Skeletal muscle cell (primary cell): ENCODE measurements around the gene CNKSR1.

ENCODE experiments used
- DNase-seq: peaks from one replicate; pipeline ENCODE4 v3.0.0-alpha.2; 2010; ENCODE audit warnings: low read depth
- H3K4me3 ChIP-seq: 2 replicates; pipeline ENCODE4 v1.5.1; 2011; ENCODE audit warnings: low read depth, mild to moderate bottlenecking, control low read depth, low read length, moderate library complexity

The CNKSR1 gene, protein sequence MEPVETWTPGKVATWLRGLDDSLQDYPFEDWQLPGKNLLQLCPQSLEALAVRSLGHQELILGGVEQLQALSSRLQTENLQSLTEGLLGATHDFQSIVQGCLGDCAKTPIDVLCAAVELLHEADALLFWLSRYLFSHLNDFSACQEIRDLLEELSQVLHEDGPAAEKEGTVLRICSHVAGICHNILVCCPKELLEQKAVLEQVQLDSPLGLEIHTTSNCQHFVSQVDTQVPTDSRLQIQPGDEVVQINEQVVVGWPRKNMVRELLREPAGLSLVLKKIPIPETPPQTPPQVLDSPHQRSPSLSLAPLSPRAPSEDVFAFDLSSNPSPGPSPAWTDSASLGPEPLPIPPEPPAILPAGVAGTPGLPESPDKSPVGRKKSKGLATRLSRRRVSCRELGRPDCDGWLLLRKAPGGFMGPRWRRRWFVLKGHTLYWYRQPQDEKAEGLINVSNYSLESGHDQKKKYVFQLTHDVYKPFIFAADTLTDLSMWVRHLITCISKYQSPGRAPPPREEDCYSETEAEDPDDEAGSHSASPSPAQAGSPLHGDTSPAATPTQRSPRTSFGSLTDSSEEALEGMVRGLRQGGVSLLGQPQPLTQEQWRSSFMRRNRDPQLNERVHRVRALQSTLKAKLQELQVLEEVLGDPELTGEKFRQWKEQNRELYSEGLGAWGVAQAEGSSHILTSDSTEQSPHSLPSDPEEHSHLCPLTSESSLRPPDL

DNA sequence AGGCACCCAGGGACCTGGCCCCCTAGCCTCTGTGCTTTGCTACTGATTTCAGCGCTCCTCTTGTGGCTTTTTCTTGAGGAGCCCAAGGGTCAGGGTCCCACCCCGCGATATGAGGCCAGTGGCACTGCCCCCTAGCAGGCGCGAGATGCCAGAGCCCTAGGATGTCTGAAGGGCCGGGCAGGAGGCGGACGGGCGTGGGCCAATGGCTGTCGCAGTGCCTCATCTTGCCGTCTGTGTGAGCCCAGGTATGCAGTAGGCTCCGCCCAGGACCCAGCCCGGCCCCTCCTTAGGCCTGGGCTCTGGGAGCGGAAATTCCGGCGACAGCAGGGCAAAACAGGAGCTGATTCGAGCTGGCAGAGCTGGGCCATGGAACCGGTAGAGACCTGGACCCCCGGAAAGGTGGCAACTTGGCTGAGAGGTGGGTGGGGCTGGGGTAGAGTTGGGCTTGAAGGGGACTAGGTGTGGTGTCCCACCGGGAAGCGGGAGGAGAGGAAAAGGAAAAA is at the start of gene CNKSR1:
CNKSR1 (plus strand) TSS at position 310 of the 503 bp plus-strand sequence; CDS start at position 367, 57 bp downstream.
- no peak within 1 kb of the TSS for H3K4me3 ChIP-seq
- no peak for DNase-seq

DNA sequence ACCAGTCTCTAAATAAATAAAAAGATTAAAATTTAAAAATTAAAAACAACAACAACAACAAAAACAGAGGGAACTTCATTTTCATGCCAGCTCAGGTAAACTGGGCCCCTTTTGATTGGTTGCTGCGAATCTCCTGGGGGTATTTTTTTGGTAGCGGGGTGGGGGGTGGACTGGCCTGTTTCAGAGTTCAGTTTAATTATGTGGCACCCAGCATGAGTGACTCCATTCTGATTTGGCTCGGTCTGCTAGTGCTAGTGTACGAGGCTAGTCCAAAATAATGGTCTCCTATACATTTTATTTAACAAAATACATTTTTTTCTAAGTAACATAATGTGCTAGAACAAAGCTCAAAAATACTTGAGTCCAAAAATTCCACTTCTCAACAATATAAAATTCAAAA is 47.5 kb upstream of the CNKSR1 start:
- H3K4me3 ChIP-seq = no peak overlapping the region
- no peak for DNase-seq

DNA sequence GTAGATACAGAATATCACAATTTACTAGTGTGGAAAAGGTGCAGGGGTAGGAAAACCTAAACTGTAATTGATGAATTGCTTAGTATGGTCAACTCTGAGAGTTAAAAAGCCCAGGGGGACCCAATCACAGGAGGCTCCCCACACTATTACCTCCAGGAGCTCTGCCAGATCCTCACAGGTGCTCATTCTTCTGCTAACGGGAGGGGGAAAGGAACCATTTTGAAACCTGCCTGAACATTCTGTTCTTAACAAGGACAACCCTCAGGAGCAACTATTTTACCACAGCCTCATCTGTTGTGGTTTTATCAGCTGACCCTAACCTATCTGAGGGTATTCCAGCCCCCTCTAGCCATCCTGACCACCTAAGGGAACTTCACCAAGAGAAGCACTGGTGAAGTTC is 46.6 kb upstream of the CNKSR1 start:
- no peak overlapping the region for H3K4me3 ChIP-seq
- DNase-seq = no peak

DNA sequence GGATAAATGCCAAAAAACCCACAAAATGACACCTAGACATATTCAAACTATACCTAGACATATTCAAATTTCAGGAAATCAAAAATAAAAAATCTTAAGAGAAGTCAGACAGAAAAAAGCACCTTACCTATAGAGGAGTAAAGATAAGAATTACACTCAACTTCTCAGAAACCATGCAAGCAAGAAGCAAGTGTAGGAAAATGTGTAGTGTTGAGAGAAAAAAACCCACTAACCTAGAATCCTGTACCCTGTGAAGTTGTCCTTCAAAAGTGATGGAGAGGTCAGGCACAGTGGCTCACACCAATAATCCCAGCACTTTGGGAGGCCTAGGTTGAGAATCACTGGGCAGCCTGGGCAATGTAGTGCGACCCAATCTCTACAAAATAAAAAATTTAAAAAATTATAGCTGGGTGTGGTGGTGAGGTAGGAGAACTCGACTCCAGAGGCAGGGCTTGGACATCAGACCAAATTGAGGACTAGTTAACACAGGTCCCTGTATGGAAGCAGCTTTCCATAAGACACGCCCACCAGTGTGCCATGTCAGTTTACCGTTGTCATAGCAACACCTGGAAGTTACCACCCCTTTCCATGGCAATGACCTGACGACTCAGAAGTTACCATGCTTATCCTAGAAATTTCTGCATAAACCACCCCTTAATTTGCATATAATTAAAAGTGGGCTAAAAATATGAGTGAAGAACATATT is 45.0 kb upstream of the CNKSR1 start:
- H3K4me3 ChIP-seq = no peak overlapping the region
- DNase-seq = no peak

DNA sequence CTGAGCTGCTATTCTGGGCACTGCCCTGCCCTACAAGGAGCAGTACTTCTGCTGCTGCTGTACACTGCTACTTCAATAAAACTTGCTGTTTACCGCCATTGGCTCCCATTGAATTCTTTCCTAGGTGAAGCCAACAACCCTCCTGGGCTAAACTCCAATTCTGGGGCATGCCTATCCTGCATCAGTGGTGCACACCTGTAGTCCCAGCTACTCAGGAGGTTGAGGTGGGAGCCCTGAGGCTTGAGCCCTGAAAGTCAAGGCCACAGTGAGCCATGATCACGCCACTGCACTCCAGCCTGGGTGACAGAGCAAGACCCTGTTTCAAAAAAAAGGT is 44.5 kb upstream of the CNKSR1 start:
- no peak for DNase-seq
- H3K4me3 ChIP-seq = no peak overlapping the region

DNA sequence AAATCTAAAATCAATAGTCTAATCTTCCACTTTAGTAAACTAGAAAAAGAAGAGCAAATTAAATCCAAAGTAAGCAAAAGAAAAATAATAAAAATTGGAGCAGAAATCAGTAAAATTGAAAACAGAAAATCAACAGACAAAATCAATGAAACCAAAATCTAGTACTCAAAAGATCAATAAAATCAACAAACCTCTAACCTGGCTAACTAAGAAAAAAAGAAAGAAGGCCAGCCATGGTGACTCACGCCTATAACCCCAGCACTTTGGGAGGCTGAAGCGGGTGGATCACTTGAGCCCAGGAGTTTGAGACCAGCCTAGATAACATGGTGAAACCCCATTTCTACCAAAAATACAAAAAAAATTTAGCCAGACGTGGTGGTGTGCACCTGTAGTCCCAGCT is 42.8 kb upstream of the CNKSR1 start:
- no peak for DNase-seq
- H3K4me3 ChIP-seq = no peak overlapping the region

DNA sequence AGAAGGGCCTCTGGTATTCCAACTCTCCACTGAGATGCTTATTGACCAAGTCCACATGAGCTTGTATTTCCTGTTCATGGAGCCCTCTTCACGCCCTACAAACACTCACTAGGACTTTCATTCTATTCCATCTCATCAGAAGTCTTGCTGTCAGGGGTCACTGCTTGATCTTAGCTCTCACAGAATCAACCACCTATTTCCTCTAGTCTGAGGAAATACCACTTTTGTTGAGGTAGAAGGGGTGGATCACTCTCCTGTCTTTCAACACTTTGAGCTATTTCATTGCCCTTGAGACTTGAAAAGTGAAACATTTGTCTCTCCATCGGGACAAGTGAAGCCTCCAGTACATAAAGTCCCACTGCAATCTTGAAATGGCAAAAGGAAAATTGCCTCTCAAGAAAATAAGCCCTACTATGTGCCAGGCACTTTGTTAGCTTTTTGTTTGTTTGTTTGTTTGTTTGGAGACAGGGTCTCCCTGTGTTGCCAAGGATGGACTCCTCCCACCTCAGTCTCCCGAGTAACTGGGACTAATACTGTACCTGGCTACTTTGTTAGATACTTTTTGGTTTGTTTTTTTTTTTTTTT is 38.2 kb upstream of the CNKSR1 start:
- no peak overlapping the region for H3K4me3 ChIP-seq
- no peak for DNase-seq

DNA sequence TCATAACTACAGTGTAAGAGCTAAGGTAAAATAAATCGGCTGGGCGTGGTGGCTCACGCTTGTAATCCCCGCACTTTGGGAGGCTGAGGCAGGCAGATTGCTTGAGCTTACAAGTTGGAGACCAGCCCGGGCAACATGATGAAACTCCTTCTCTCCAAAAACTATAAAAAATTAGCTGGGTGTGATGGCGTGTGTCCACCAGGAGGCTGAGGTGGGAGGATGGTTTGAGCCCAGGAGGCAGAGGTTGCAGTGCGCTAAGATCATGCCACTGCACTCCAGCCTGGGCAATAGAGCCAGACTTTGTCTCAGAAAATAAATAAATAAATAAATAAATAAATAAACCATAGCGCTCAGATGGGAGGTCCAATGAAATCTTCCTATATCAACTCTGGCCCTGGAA is 35.1 kb upstream of the CNKSR1 start:
- no peak for DNase-seq
- no peak overlapping the region for H3K4me3 ChIP-seq

DNA sequence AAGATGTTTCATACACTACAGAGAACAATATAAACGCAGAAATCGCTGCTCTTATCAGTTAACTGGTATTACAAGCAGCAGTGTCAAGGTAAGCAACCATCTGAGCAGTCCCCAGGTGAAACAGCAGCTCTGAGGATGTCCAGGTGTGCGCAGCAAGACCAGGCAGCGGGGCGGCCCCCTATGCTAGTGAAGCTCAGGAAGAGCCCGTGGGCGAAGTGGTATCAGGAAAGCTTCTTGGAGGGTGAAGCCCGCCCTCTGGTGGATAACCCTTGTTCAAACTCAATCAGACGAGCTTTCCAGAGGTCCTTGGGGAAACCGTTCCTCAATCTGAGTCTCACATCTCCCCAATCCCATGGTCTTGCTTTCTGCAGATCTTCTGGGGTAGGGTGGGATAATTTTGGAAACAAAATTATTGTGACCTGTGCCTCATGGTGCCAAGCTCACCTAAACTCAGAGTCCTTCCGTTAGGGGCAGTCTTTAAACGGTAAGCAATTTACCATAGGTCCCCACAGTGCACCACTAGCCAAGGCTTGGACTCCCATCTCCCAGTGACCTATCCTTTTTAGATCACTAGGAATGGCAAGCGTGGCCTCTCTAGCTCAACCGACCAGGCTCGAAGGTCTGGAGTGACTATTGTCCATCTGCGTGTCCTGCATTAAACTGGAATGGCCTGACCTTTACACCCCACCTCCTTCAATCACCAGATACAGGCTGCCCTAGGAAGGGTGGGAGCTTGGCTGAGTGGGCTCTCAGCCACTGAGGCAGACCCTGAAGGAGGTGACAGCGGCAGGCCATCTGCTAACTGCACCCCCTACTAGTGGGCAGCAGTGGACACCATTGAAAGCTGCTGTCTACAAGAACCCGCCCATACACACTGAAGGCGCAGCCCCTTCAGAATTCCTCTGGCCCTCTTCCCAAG is 32.0 kb upstream of the CNKSR1 start:
- H3K4me3 ChIP-seq = no peak overlapping the region

DNA sequence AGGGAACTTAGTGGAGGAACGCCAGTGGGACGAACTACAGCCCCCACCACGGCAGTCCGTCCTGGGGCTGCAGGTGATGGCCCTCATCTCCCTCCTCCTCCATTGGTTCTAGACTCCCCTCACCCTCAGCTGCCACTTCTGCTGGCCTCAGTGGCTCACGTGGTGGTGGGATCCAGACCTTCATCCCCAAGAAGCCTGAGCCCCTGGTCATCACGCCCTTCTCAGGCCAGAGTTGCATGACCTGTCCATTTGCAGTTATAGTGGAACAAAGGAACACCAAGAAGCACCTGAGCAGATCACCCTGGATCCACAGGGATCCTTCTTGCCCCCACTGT is 31.4 kb upstream of the CNKSR1 start:
- no peak overlapping the region for H3K4me3 ChIP-seq
- no peak for DNase-seq

More for the DNA sequence above, 32.0 kb upstream of the CNKSR1 start:
- DNase-seq = peak; percentile 39

DNA sequence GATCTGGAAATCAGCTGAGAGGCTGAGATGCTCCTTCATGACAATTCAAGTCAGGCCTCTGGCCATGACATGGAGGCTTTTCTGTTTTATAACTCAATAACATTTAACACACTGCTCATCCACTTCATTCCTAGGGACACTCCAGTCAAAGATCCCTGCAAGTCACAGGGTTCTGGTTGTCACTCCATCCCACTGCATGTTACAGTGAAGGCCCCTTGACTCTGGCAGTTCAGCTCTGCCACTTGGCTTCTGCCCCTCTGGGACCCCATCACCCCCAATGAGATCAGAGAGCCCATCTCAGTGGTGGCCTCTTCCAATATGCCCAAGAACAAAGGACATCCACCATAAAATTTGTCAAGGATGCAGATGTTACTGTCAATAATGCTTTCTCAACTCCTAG is 28.4 kb upstream of the CNKSR1 start:
- DNase-seq = no peak
- H3K4me3 ChIP-seq = no peak overlapping the region

DNA sequence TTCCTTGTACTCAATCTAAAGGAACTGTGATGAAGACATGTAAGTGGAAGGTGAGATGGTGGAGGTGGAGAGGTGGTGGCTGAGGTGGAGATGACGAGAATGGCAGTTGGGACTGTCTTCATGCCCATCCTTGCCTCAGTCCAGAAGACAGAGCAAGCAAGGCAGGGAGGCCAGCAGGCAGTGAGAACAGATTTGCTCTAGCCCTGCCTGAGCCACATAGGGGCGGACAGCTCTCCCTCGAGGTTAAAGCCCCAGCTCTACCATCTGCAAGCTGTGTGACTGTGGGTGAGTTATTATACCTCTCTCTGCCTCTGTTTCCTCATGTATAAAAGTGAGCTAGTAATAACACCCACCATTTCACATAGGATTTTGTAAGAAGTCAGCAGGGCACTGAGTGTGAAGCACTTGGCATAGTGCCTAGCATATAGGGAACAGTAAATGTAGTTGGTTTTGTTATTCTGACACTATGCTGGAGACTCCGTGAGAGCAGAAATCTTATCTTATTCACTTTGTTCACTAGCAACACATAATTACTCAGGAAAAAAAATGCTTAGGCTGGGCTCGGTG is 23.2 kb upstream of the CNKSR1 start:
- no peak overlapping the region for H3K4me3 ChIP-seq
- DNase-seq = no peak

DNA sequence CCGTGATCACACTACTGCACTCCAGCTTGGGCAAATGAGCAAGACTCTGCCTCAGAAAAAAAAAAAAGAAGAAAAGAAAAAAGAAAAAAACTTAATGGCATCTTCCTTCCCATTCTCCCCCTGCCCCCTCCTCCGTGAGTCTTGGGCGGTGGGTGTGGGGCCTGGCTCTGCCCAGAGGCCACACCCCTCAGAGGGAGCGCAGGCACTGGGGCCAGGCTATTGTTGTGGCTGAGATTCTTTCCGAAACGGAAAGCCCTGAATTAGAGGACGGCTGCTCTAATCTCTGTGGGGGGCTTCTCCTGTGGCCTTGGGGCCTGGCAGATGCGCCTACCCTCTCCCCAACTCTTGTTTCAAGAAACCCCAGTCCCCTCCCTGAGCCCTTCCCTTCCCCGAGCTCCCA is 22.5 kb upstream of the CNKSR1 start:
- H3K4me3 ChIP-seq = no peak overlapping the region
- DNase-seq = no peak

DNA sequence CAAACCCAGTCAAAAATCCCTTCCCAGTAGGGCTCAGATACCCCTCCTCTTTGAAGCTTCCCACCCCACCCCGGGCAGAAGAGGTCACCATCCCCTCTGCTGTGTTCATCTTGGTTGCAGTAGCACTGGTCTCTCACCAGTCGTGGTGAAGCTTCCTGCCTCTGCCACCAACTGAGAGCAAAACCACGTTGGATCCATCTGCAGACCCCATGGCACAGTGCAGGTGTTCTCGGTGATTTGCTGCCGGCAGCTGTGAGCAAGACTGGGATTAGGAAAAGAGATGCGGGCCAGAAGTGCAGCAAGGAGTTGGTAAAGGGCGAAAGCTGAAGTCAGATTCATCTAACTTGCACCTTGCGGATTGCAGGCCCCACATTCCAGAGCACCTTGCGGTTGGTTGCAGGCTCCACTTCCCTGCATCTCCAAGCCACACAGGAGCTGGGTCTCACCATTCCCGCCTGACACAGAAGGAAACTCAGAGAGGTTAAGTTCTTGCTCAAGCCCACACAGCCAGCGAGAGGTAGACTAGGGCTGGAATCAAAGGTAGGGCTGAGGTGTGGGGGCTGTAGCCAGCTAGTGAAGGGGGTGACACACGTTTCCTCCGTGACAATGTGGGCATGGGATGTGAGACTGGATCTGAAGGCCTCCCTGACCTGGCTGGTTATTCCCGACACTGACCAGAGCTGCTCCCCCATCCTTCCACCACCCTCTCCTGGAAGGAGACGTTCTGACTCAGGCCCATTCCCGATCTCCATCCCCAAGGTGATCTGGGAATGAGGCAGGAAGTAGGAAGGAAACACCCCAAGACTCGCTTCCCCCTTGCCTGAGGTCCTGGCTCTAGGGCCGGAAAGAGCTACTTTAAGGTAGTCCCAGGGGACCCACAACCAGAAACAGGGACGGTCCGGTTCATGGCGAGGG is 21.7 kb upstream of the CNKSR1 start:
- H3K4me3 ChIP-seq = no peak overlapping the region
- no peak for DNase-seq

DNA sequence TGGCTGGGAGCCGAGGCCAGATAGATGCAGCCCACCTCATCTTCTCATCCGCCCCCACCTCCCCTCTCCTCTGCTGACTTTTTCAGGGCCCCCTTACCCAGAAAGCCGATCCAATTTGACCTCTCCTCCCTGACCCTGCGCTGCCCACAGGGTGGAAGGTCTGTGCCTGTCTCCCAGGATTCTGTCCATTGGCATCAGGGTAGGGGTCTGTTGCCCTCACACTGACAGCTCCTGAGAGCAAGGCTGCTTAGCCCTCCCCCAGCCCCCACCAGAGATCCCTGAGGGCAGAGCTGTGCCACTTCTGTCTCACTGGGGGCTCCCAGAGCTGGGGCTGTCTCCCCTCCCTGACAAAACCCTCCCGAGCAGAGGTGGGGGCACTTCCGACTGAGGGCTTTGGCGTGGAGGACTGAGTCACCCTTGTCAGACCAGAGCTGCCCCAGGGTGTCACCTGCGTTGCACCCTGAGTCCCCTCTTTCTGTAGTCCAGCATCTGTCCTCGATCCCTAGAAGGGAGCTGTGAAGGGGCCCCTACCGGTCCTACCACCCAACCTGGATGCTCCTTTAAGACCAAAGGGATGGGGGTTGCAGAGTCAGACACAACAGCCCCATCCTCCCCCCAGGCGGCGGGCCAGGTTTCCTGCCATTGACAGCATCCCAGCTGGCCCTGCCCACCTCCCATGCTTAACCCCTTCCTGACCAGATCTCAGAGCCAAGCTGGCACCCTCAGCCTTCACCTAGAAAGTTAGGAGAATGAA is 20.8 kb upstream of the CNKSR1 start:
- H3K4me3 ChIP-seq = no peak overlapping the region

DNA sequence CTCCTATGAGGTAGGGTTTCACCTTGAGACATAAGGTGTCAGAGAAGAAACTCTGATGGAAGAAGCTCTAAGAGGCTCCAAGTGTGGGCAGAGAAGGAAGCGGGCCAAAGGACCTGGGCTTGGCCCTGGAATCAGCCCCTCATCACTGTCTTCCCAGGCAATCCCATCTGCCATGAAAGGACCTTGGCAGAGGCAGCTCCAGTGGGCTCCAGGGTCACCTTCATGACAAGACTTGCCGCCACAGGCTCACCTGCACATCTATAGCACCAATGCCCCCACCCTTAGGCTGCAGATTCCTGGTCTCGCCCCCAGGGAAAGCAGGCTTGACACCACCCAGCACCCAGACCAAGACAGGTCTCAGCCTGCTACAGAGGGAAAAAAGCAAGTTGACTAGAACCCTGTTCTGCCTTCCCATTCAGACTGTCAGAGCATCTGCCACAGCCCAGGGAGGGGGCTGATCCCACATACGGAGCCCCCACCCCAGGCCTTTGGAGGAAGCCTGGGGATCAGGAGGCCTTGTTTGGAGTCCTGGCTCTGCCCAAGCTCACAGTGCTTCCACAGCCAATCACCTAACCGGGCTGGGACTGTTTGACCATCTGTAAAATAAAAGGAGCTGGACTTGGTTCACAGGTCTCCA is 18.9 kb upstream of the CNKSR1 start:
- DNase-seq = no peak
- H3K4me3 ChIP-seq = no peak overlapping the region

More for the DNA sequence above, 20.8 kb upstream of the CNKSR1 start:
- no peak for DNase-seq
